Suppressor macrophage treated with lipopolysaccharide for 1 hour (primary cell): ENCODE results near the gene PTN.

Experiments used
- DNase-seq, 3 donors: peaks; one replicate each; pipeline ENCODE4 v3.0.0-alpha.2; 2020 to 2022

PTN gene, protein sequence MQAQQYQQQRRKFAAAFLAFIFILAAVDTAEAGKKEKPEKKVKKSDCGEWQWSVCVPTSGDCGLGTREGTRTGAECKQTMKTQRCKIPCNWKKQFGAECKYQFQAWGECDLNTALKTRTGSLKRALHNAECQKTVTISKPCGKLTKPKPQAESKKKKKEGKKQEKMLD

DNA sequence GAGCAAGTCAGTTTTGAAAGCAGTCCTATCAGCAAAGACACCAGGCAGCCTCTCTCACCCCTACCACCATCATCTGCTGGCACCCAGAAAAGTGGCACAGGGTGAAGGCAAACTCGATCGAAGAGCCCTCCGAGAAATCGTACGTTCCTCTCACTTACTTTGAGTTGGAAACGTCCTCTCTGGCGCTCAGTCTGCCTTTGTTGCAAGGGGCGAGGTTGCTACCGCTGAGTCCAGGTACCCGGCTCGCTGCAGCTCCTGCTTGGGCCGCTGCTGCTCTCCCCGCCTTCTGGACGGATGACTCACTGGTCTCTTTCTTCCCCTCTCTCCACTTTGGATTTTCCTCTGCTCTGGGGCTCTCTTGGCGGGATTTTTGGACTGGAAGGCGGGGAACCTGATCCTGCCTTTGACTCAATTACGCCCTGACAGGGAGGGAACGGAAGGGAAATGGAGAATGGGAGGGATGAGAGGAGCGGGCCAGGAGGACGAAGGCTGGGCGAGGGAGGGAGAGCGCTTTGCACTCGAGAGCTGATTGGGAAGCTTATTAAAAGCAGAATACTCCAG is at the start of gene PTN:
Gene PTN (minus strand): TSS at position 453 of the 561 bp plus-strand sequence. CDS start 88,760 bp downstream, outside the sequence.
- no peak for DNase-seq

DNA sequence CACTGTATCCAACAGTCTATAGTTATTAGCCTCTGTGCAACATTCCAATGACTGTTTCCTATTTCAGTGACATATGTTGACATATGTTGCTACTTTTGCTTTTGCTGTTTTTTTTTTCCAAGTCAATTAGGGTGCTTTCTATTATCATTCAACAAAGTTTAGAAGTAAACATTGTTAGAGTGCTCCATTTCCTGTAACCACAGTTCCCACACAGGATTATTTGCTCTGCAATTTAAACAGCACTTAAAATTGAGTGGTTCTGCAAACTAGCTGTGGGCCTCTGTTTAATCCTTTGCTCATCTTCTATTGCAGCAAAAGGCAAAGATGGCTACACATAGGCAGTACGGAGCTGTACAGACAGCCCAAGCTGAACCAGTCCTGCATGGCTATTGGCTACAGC is 46.5 kb upstream of the PTN start:
- DNase-seq, result no peak

DNA sequence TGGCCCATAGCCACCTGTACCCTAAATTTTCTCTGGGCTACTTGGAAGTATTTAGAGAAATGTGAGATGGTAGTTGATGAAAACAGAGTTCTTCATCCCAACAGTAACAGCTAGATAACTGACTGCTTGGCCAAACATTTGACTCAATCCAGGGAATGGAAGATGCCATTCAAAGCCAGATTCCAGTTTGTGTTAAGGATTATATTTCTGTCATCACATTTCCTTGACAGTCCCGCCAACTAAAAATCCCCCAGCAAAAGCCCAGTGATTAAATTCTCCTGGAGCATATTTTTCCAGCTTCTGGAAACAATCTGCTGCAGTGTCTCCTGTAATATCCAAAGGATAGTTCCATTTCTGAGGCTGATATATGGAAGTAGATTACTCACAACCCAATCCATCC is 45.4 kb upstream of the PTN start:
- no peak for DNase-seq

DNA sequence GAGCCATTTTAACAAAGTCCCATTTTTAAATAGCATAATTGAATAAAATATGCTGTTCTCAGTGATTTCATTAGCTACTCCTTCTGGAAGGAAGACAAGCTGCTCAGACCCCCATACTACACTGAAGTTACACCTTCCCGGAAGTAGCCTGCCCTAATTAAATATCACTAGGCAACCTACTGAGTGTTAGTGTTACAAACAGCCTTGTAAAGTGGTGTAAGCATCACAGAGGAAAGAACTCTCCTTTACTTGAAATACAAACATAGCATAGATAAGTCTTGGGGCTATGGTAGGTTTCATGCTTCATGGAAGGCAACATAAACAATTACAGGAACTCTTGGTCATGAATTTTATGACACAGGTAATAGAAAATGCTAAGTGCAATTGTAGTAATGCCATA is 43.4 kb upstream of the PTN start:
- DNase-seq, result no peak

DNA sequence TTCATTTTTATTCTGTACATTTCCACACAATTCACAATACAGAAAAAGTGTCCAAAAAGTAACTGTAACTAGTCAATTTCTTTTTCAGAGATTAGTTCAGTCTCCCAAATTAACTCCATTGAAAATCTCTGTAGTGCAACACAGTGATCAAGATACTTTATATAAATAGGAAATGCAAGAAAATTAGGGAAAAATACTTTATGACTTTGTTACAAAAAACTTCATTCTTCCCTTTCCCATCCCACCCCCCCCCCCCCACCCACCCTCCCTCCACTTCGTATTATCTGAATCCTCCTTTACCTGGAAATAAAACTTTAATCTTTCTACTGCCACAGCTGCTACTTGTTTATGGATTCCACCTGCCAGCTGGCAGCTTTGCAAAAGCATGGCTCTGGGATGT is 37.5 kb upstream of the PTN start:
- DNase-seq, result no peak

- no peak for DNase-seq
Measured at GRCh38 chr7:137373507-137373906, 30.0 kb upstream of the PTN start.

- no peak for DNase-seq
Measured at GRCh38 chr7:137371616-137372015, 28.1 kb upstream of the PTN start.

DNA sequence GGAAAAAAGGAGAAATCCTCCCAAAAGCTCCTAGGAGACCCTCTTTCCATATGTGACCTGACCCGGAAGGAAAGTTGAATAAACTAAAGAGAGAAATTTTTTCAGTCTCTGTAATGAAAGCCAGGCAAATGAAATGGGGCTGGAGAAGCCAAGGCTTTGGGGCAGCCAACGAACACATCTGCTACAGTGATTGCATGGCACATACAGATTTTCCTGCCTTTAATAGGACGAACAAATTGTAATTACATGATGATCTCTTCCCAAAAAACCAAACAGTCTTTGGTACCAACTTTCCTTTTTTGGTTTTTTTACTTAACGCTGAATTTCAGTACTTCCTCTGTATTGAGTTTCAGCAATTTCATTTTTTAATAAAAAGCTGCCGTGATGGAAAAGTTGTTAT is 23.5 kb upstream of the PTN start:
- no peak for DNase-seq

- DNase-seq, result no peak
Measured at GRCh38 chr7:137363683-137364082, 20.1 kb upstream of the PTN start.

- DNase-seq, result no peak
Measured at GRCh38 chr7:137360087-137360679, 16.6 kb upstream of the PTN start.

GRCh38 chr7:137354961-137355360 is 11.4 kb upstream of the PTN start:
- no peak for DNase-seq

DNA sequence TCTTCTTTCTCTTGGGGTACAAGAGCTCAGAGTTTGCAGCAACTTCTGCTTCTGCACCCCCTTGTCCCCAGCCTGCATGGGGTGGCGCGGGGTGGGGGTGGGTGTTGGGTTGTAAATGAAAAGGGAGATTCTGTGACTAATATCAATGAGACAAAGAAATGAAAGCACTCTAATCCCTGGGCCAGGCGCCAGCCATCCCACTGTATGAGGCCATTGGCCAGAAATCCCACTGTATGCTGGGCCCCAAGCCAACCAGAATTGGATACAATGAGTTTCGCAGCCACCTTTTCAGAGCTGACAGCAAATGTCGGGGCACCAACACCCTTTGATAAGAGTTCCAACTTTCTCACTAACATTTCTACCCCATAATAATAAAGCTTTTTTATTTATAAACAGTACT is 10.9 kb upstream of the PTN start:
- no peak for DNase-seq

DNA sequence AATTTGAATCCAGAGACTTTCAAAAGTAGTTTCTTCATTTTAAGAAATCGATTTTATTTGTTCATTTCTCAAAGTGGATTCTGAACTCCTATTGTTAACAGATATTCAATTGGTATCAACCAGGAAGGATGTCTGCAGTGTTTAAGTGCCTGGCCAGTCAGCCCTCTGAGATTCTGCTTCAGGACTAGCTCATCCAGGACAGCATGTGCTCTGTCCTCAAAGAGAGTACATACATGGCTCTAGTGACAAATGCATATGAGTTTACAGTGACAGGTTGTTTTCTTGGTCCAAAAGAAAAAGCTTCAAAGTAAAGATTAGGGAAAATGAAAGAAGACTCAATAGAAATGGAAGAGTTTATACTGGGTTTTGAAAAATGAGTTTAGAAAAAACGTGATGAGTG is 8.4 kb upstream of the PTN start:
- DNase-seq, result no peak

GRCh38 chr7:137345799-137346449 is 2.4 kb upstream of the PTN start:
- DNase-seq, result peak in 1 of 3 donors; percentile 1

- DNase-seq, result no peak
Measured at GRCh38 chr7:137342828-137343261, 688 bp downstream of the PTN start.

DNA sequence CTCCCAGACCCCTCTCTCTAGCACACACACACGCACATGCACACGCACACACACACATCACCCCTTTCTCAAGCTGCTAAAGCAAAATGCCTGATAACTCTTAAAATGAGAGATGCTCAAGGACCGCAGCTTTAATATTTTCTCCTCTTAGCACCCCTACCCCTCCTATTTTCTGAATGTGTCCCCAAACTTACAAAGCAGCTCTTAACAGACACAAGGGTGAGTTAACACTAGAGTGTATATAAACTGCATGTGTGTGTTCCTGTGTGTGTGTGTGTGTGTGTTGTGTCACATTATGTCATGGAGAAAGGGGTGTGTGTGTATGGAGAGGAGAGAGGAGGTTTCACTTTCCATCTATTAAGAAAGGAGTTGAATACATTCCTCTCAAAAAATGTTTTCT is 1.3 kb downstream of the PTN start:
- DNase-seq, result no peak

DNA sequence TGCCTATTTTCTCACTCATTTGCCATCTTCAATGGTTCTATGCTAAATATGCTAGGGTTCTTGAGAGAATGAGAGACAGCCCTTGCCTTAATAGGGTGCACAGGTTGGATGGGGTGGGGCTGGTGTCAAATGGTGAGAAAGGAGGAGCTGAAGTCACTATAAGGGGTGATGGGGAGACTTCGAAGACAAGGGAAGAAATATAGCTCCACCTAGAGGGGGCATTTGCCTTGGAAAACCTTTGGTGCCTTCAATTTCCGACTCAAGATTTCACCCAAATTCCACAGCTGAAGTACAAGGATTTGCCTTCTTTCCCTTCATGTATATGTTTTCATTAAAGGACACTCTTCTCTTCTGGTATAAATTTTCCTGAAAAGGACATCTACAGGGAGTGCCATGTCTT is 5.6 kb downstream of the PTN start:
- no peak for DNase-seq

GRCh38 chr7:137335814-137336213 is 7.7 kb downstream of the PTN start:
- DNase-seq, result no peak

GRCh38 chr7:137331378-137331777 is 12.2 kb downstream of the PTN start:
- no peak for DNase-seq

DNA sequence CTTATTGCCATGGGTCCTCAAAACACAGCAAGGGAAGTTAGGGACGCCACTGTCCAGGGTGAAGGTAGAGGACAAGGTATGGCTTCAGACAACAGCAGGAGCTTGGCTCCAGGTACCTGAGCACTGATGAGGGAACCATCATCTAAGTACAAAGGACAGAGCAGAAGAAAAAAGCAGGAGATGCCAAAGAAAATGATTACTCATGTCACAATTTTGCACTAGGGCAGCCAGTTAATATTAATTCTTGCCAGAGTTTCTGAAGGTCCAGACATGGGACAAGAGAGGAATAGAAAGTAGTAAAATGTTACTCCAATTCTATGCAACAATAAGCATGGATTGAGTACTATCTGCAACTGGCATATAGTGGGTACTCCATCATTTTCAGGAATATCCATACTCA is 14.1 kb downstream of the PTN start:
- DNase-seq, result no peak

- no peak for DNase-seq
Measured at GRCh38 chr7:137328373-137329120, 15.0 kb downstream of the PTN start.

GRCh38 chr7:137325927-137326326 is 17.6 kb downstream of the PTN start:
- no peak for DNase-seq
